Mesenteric fat pad (tissue), 1 donor: ENCODE measurements around the gene TXK. TPM values are rescaled to one million over a fixed set of nuclear protein-coding genes. Genes with fewer than 3 reads are reported as not detected.

Experiments used
- DNase-seq: peaks from one replicate; pipeline ENCODE4 v3.0.0-alpha.2; 2020; ENCODE audit warnings: low spot score
- total RNA-seq: library from RNA; stranded (reverse); fragmentation: NEBNext Ultra II Directional; extraction: Animal tissue kit (Norgen Biotek cat#: 25700); gene quantifications from one replicate; pipeline ENCODE4 v1.2.1, GENCODE V29; 2021
- donor health status: DM: yes; HTN: yes; CAD: no.

TXK gene
- total RNA-seq, 1 donor from 2014 or later: 1.6 TPM

DNA sequence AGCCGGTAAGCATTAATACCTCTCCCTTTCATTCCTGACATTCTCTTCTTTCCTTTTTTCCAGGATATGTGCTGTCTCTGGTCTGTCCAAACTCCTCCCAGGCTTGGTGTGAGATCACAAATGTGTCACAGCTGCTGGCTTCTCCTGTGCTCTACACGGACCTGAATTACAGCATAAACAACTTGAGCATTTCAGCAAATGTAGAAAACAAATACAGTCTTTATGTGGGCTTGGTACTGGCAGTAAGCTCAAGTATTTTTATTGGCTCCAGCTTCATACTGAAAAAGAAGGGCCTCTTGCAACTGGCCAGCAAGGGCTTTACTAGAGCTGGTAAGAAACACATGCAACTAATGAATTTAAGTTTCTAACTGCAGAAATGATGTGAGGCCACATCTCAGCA, 109.0 kb downstream of the TXK start:
- no peak for DNase-seq

DNA sequence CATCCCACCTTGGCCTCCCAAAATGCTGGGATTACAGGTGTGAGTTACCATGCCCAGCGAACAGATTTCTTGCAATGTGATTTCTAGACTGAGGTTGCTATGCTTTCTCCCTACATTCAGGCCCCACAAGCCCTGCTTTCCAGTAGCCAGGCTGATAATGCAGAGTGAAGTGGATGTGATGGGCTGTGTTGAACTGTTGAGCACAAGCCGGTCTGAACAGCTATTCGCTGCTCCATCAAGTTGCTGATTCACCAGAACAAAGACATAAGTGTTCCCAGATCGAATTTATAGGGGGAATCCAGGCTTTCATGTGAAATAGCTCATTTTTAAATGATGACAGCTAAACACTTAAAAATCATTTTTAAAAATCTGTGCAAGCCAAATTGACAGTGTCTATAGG, 109.5 kb downstream of the TXK start:
- DNase-seq: no peak

DNA sequence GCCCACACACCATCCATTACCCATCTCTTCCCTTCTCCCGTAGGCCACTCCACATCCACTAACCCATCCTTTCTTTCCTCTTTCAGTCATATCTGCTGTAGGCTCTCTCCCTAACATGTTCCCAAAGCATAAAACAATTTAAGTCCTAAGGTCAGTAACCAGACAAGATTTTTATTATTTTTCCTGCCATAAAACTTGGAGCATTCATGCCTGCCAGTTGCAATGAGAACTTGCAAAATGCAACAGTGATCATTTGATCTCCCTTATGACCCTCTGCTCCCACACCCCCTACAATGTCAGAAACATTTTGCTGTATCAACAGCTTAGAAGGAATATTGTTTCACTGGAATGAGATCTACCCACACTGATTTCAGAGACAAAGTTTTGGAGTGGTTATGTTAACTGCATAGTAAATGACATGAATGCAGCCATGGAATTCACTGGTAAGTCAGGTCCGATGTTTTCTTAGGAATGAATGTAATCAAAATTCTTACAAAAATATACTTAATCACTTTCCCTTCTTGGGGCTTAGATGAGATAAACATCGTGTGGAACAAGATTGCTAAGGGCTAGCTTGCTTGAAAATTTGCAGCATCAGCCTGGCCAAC, 111.8 kb downstream of the TXK start:
- DNase-seq: no peak

DNA sequence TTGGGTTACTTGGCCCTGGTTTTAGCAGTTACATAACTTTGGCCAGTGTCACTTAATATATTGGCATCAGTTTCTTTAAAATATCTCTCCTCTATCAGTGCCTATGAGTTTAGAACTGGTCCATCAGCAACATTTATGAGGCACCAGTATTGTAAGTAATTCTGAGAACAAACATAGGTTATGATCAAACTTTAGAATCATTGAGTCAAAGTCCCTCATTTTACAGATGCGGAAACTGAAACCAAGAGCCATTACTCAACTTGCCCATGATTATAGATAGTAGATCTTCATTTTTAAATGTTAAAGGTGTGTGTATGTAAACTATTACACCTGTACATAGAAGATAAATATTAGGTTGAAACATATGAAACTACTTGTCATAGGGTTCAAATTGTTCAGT, 113.0 kb downstream of the TXK start:
- DNase-seq: no peak

DNA sequence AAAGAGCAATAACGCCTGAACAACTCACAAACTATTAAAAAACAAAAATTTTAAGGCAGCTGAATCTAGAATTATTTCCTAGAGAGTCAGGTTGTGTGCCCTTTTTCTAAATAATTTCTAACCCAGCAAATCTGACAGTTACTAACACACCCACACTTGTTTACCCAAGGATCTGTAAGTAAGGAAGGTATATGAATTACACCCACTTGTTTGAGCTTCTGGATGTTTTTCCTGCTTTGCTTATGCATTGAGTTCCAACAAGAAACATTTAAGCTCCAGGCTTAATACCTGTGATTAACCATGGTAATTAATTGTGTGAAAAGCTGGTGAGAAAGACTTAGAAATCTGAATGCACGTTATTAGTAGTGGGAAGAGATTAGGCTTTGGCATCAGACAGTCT, 115.9 kb downstream of the TXK start:
- DNase-seq: no peak

DNA sequence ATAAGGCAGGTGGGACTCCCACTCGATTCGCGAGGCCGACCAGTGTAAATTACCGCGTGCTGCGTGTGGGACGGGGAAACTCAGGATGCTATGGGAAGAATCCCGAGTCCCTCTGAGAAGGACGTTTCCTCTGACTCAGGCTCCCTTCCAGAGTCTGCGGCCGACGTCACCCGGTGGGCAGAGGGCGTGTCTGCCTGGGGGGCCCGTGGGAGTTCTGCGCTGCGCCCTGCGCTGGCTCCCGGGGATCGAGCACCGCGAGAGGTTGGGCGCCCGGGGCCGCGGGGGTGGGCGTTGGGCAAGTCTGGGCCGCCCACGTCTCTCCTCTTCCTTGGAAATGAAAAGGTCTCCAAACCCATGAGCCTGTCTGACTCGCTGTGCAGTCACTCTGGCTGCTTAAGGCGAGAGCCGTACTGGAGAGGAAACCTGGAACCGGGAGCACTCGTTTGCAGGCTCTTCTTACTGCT, 116.9 kb downstream of the TXK start:
- DNase-seq: no peak

Other genes starting within 250 kb of the TXK start
- 10.4 TPM for gene NFXL1, start 219.7 kb downstream of the TXK start, total RNA-seq
- gene CNGA1, start 117.6 kb downstream of the TXK start, total RNA-seq: 1.3 TPM
- gene NIPAL1, start 117.5 kb downstream of the TXK start, total RNA-seq: 0.51 TPM
- 5.4 TPM for gene TEC, start 135.6 kb upstream of the TXK start, total RNA-seq
- 116 TPM for gene SLAIN2, start 207.3 kb upstream of the TXK start, total RNA-seq